Erythroblast (primary cell): Measurements from ENCODE around the gene ABCA9.

Source experiments
- GATA1 ChIP-seq: IDR thresholded peaks from 2 replicates; pipeline ENCODE4 v1.6.1; 2011; ENCODE audit warnings: low read depth, mild to moderate bottlenecking, control low read depth, low read length, moderate library complexity
- POLR2A ChIP-seq: IDR thresholded peaks from 2 replicates; pipeline ENCODE4 v1.6.1; 2011; ENCODE audit warnings: mild to moderate bottlenecking, low read length

DNA sequence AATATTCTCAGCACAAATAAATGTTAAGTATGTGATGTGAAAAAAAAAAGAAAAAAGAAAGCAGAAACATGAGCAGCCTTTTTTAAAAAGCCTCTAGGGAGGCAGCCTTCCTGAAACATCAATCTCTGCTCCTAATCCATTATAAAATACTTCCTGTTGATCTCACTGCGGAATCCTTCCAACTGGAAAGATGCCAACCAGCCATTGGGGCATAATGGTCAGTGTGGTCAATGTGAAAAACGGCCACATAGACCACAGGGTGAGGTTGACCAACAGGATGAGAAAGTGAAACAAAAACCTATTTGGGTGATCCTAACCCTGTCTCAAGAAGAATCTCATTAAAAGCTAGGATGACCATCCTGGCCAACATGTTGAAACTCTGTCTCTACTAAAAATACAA lies 79.4 kb downstream of the ABCA9 start:
- TF ChIP-seq POLR2A = no peak
- no peak for TF ChIP-seq GATA1
